ENCODE measurements around the gene PHLDA2. TPM values are rescaled to one million over a fixed set of nuclear protein-coding genes. Genes with fewer than 3 reads are reported as not detected.

Gene PHLDA2
- total and polyA plus RNA-seq, 2 of the 13 experiments (the other 11 are each of a cell fraction or from before 2014, with no cell fraction given): 0.55 to 0.78 TPM

GRCh38 chr11:2930704-2931419, 1.6 kb upstream of the PHLDA2 start (continued):
- TF ChIP-seq ZBTB25 (CRISPR knock-in tag; IDR thresholded peaks at IDR 0.05) (0 out of 2 replicates have a peak, but pooled peaks have one; percentile 45), ZNF18 (CRISPR knock-in tag; IDR thresholded peaks at IDR 0.05; ENCODE audit: insufficient replicate concordance) (peak; percentile 70), CBX1 (IDR thresholded peaks at IDR 0.05; ENCODE audit: low read depth) (no peak), GATAD1 (CRISPR knock-in tag; IDR thresholded peaks at IDR 0.05) (peak; percentile 51), ZBTB33 (CRISPR knock-in tag; IDR thresholded peaks at IDR 0.05) (peak; percentile 65; the same call in 1 of the 2 replicates), ZKSCAN1 (IDR thresholded peaks at IDR 0.05; ENCODE audit: low read length) (peak; percentile 74; the same call in 1 of the 2 replicates), KDM5B (CRISPR knock-in tag; IDR thresholded peaks at IDR 0.05; ENCODE audit: borderline replicate concordance) (no peak), THAP11 (CRISPR knock-in tag; IDR thresholded peaks at IDR 0.05) (0 out of 2 replicates have a peak, but pooled peaks have one; percentile 21), SSRP1 (CRISPR knock-in tag; IDR thresholded peaks at IDR 0.05) (peak; percentile 36; the same call in 1 of the 2 replicates), ZNF318 (CRISPR knock-in tag; IDR thresholded peaks at IDR 0.05) (no peak), TFDP2 (CRISPR knock-in tag; IDR thresholded peaks at IDR 0.05) (peak; percentile 33; the same call in 1 of the 2 replicates), TEAD3 (CRISPR knock-in tag; optimal IDR thresholded peaks at IDR 0.05; ENCODE audit: borderline replicate concordance) (peak; percentile 62), GABPA (IDR thresholded peaks at IDR 0.05; ENCODE audit: low read depth, low read length) (no peak), GABPA (CRISPR knock-in tag; IDR thresholded peaks at IDR 0.05; ENCODE audit: low read depth) (0 out of 2 replicates have a peak, but pooled peaks have one; percentile 10), RNF2 (conservative IDR thresholded peaks at IDR 0.05; ENCODE audit: low read depth) (no peak)

All from HepG2 (cell line).